Measurements from ENCODE around the gene CHAD. TPM values are rescaled to one million over a fixed set of nuclear protein-coding genes. Genes with fewer than 3 reads are reported as not detected.
"Not testable (repeated sequence)": the region's sequence is repeated elsewhere in the genome, so short reads cannot be mapped to it uniquely, and the experiment has no call there.

Gene CHAD
- polyA plus RNA-seq, 1 donor (not counting 4 experiments of a cell fraction or from before 2014, with no cell fraction given): not detected

- no peaks in the 10 kb centered on the region for H3K9me3 ChIP-seq (ENCODE audit: control insufficient read depth, low read depth, low read length)
- H2AFZ ChIP-seq (ENCODE audit: control insufficient read depth, low read length): no peak overlapping the region
- FAIRE-seq (no peak), DNase-seq (ENCODE audit: low read depth, low spot score) (no peak)
- TF ChIP-seq, protein P1, sequence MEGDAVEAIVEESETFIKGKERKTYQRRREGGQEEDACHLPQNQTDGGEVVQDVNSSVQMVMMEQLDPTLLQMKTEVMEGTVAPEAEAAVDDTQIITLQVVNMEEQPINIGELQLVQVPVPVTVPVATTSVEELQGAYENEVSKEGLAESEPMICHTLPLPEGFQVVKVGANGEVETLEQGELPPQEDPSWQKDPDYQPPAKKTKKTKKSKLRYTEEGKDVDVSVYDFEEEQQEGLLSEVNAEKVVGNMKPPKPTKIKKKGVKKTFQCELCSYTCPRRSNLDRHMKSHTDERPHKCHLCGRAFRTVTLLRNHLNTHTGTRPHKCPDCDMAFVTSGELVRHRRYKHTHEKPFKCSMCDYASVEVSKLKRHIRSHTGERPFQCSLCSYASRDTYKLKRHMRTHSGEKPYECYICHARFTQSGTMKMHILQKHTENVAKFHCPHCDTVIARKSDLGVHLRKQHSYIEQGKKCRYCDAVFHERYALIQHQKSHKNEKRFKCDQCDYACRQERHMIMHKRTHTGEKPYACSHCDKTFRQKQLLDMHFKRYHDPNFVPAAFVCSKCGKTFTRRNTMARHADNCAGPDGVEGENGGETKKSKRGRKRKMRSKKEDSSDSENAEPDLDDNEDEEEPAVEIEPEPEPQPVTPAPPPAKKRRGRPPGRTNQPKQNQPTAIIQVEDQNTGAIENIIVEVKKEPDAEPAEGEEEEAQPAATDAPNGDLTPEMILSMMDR (optimal IDR thresholded peaks at IDR 0.05 in 1 of 3, IDR thresholded peaks at IDR 0.05 in 1 of 3, conservative IDR thresholded peaks at IDR 0.05 in 1 of 3; ENCODE audit: extremely low read depth in 1 of 3, insufficient read depth in 2 of 3, low read length in 3 of 3): no peak
- TF ChIP-seq EZH2 (IDR thresholded peaks at IDR 0.05; ENCODE audit: low read length): no peak
- no peak overlapping the region for H3K4me3 ChIP-seq (ENCODE audit: control insufficient read depth in 2 of 3, extremely low read depth in 1 of 3, insufficient read depth in 2 of 3, low read depth in 1 of 3, low read length in 3 of 3)
- no peak overlapping the region for H3K9ac ChIP-seq (ENCODE audit: control insufficient read depth, extremely low read depth, insufficient read depth, low read length)
- H3K4me2 ChIP-seq (ENCODE audit: control insufficient read depth, extremely low read depth, insufficient read depth, low read depth, low read length): peak overlapping the region; percentile 63
- no peaks in the 10 kb centered on the region for H4K20me1 ChIP-seq (ENCODE audit: control insufficient read depth, extremely low read depth, insufficient read depth, low read length)
- H3K27ac ChIP-seq (ENCODE audit: control insufficient read depth, insufficient read depth, low read length): peak overlapping the region; percentile 89
- no peaks in the 10 kb centered on the region for H3K27me3 ChIP-seq (ENCODE audit: control insufficient read depth, extremely low read depth, insufficient read depth, low read length)
- H3K79me2 ChIP-seq (ENCODE audit: control insufficient read depth, insufficient read depth, low read length): peaks cover 34% of the 10 kb centered on the region
- no peaks in the 10 kb centered on the region for H3K9me1 ChIP-seq (ENCODE audit: control insufficient read depth, extremely low read depth, insufficient read depth, low read length)
- dilution Hi-C loops (cut with MboI; ENCODE audit: extremely low pct_ligation_motif_present, low sequenced_read_pairs): no loop called here
- peaks cover 3 to 5% of the 10 kb centered on the region in 2 experiments for H3K36me3 ChIP-seq (ENCODE audit: control insufficient read depth in 2 of 2, extremely low read depth in 1 of 2, insufficient read depth in 2 of 2, low read length in 2 of 2)
- H3K4me1 ChIP-seq (ENCODE audit: control insufficient read depth, extremely low read depth, insufficient read depth, low read length): peaks cover 48% of the 10 kb centered on the region
Observed at GRCh38 chr17:50429793-50430192, 38.9 kb downstream of the CHAD start.

GRCh38 chr17:50428831-50429424 lies 39.8 kb downstream of the CHAD start:
- peak overlapping the region; percentile 31 for H2AFZ ChIP-seq (ENCODE audit: control insufficient read depth, low read length)
- TF ChIP-seq, protein P1 (optimal IDR thresholded peaks at IDR 0.05 in 1 of 3, IDR thresholded peaks at IDR 0.05 in 1 of 3, conservative IDR thresholded peaks at IDR 0.05 in 1 of 3; ENCODE audit: extremely low read depth in 1 of 3, insufficient read depth in 2 of 3, low read length in 3 of 3): no peak
- TF ChIP-seq EZH2 (IDR thresholded peaks at IDR 0.05; ENCODE audit: low read length): no peak
- no peaks in the 10 kb centered on the region for H3K9me1 ChIP-seq (ENCODE audit: control insufficient read depth, extremely low read depth, insufficient read depth, low read length)
- H3K4me2 ChIP-seq (ENCODE audit: control insufficient read depth, extremely low read depth, insufficient read depth, low read depth, low read length): peak overlapping the region; percentile 63
- H3K9me3 ChIP-seq (ENCODE audit: control insufficient read depth, low read depth, low read length): no peaks in the 10 kb centered on the region
- no peaks in the 10 kb centered on the region for H3K27me3 ChIP-seq (ENCODE audit: control insufficient read depth, extremely low read depth, insufficient read depth, low read length)
- H3K79me2 ChIP-seq (ENCODE audit: control insufficient read depth, insufficient read depth, low read length): peaks cover 34% of the 10 kb centered on the region
- H3K27ac ChIP-seq (ENCODE audit: control insufficient read depth, insufficient read depth, low read length): peak overlapping the region; percentile 89
- dilution Hi-C loops (cut with MboI; ENCODE audit: extremely low pct_ligation_motif_present, low sequenced_read_pairs): no loop called here
- H3K9ac ChIP-seq (ENCODE audit: control insufficient read depth, extremely low read depth, insufficient read depth, low read length): peak overlapping the region; percentile 68
- no peaks in the 10 kb centered on the region for H4K20me1 ChIP-seq (ENCODE audit: control insufficient read depth, extremely low read depth, insufficient read depth, low read length)
- peak overlapping the region; percentile 3 to 43 (median 31) for H3K4me3 ChIP-seq (ENCODE audit: control insufficient read depth in 2 of 3, extremely low read depth in 1 of 3, insufficient read depth in 2 of 3, low read depth in 1 of 3, low read length in 3 of 3)
- DNase-seq (ENCODE audit: low read depth, low spot score) (no peak), FAIRE-seq (peak; percentile 76)
- peaks cover 3 to 5% of the 10 kb centered on the region in 2 experiments for H3K36me3 ChIP-seq (ENCODE audit: control insufficient read depth in 2 of 2, extremely low read depth in 1 of 2, insufficient read depth in 2 of 2, low read length in 2 of 2)
- H3K4me1 ChIP-seq (ENCODE audit: control insufficient read depth, extremely low read depth, insufficient read depth, low read length): peaks cover 57% of the 10 kb centered on the region

GRCh38 chr17:50428126-50428525 lies 40.6 kb downstream of the CHAD start:
- H3K4me2 ChIP-seq (ENCODE audit: control insufficient read depth, extremely low read depth, insufficient read depth, low read depth, low read length): peak overlapping the region; percentile 100

More at GRCh38 chr17:50428126-50428525, 40.6 kb downstream of the CHAD start:
- H3K36me3 ChIP-seq (ENCODE audit: control insufficient read depth in 2 of 2, extremely low read depth in 1 of 2, insufficient read depth in 2 of 2, low read length in 2 of 2); H4K20me1 ChIP-seq (ENCODE audit: control insufficient read depth, extremely low read depth, insufficient read depth, low read length); DNase-seq (ENCODE audit: low read depth, low spot score); FAIRE-seq; H3K27me3 ChIP-seq (ENCODE audit: control insufficient read depth, extremely low read depth, insufficient read depth, low read length); H2AFZ ChIP-seq (ENCODE audit: control insufficient read depth, low read length); H3K9me1 ChIP-seq (ENCODE audit: control insufficient read depth, extremely low read depth, insufficient read depth, low read length); dilution Hi-C loops (cut with MboI; ENCODE audit: extremely low pct_ligation_motif_present, low sequenced_read_pairs); H3K9me3 ChIP-seq (ENCODE audit: control insufficient read depth, low read depth, low read length): not testable (repeated sequence)
- H3K4me3 ChIP-seq (ENCODE audit: control insufficient read depth in 2 of 3, extremely low read depth in 1 of 3, insufficient read depth in 2 of 3, low read depth in 1 of 3, low read length in 3 of 3): peak overlapping the region in 2 of 3 experiments; percentile 1 to 85
- peaks cover 65% of the 10 kb centered on the region for H3K4me1 ChIP-seq (ENCODE audit: control insufficient read depth, extremely low read depth, insufficient read depth, low read length)
- peaks cover 31% of the 10 kb centered on the region for H3K79me2 ChIP-seq (ENCODE audit: control insufficient read depth, insufficient read depth, low read length)
- H3K27ac ChIP-seq (ENCODE audit: control insufficient read depth, insufficient read depth, low read length): peak overlapping the region; percentile 69
- peak overlapping the region; percentile 84 for H3K9ac ChIP-seq (ENCODE audit: control insufficient read depth, extremely low read depth, insufficient read depth, low read length)

Data from keratinocyte (primary cell).